ENCODE data around the gene MAMSTR. TPM values are rescaled to one million over a fixed set of nuclear protein-coding genes. Genes with fewer than 3 reads are reported as not detected.
"Not testable (repeated sequence)": the region's sequence is repeated elsewhere in the genome, so short reads cannot be mapped to it uniquely, and the experiment has no call there.

Gene MAMSTR
- total RNA-seq, 1 donor from 2014 or later, result 3.4 TPM

GRCh38 chr19:48705431-48705830, 14.1 kb downstream of the MAMSTR start:
- H3K27ac ChIP-seq, result no peak overlapping the region
- intact Hi-C loops (cut with DNase I), result loop anchor here (5.0 kb wide), 1 partner anchor 58 kb away; the partner anchor contains the start of gene CA11
- no peaks in the 10 kb centered on the region for H3K27me3 ChIP-seq
- no peaks in the 10 kb centered on the region for H3K9me3 ChIP-seq
- no peaks in the 10 kb centered on the region for H3K4me1 ChIP-seq
- no peak for DNase-seq (ENCODE audit: extremely low spot score in 2 of 2)
- TF ChIP-seq POLR2AphosphoS5 (IDR thresholded peaks at IDR 0.05; ENCODE audit: insufficient read depth in 1 of 2, low read depth in 1 of 2) (no peak), POLR2A (IDR thresholded peaks at IDR 0.05) (no peak)
- peaks cover 0 to 12% of the 10 kb centered on the region in 2 donors for H3K36me3 ChIP-seq
- H3K4me3 ChIP-seq, result no peak overlapping the region

DNA sequence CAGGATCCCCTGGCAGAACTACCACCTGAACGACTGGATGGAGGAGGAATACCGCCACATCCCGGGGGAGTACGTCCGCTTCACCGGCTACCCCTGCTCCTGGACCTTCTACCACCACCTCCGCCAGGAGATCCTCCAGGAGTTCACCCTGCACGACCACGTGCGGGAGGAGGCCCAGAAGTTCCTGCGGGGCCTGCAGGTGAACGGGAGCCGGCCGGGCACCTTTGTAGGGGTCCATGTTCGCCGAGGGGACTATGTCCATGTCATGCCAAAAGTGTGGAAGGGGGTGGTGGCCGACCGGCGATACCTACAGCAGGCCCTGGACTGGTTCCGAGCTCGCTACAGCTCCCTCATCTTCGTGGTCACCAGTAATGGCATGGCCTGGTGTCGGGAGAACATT, 16.2 kb downstream of the MAMSTR start:
- H3K9me3 ChIP-seq, result no peaks in the 10 kb centered on the region
- TF ChIP-seq POLR2A (IDR thresholded peaks at IDR 0.05) (no peak), POLR2AphosphoS5 (IDR thresholded peaks at IDR 0.05; ENCODE audit: insufficient read depth in 1 of 2, low read depth in 1 of 2) (no peak)
- TF ChIP-seq, protein P1, sequence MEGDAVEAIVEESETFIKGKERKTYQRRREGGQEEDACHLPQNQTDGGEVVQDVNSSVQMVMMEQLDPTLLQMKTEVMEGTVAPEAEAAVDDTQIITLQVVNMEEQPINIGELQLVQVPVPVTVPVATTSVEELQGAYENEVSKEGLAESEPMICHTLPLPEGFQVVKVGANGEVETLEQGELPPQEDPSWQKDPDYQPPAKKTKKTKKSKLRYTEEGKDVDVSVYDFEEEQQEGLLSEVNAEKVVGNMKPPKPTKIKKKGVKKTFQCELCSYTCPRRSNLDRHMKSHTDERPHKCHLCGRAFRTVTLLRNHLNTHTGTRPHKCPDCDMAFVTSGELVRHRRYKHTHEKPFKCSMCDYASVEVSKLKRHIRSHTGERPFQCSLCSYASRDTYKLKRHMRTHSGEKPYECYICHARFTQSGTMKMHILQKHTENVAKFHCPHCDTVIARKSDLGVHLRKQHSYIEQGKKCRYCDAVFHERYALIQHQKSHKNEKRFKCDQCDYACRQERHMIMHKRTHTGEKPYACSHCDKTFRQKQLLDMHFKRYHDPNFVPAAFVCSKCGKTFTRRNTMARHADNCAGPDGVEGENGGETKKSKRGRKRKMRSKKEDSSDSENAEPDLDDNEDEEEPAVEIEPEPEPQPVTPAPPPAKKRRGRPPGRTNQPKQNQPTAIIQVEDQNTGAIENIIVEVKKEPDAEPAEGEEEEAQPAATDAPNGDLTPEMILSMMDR (IDR thresholded peaks at IDR 0.05), result no peak
- no peaks in the 10 kb centered on the region for H3K4me1 ChIP-seq
- peaks cover 0 to 12% of the 10 kb centered on the region in 2 donors for H3K36me3 ChIP-seq
- DNase-seq (ENCODE audit: extremely low spot score in 2 of 2), result no peak
- H3K27me3 ChIP-seq, result no peaks in the 10 kb centered on the region
- no peak overlapping the region for H3K27ac ChIP-seq
- intact Hi-C loops (cut with DNase I), result no loop called here
- no peak overlapping the region for H3K4me3 ChIP-seq

GRCh38 chr19:48702701-48703100, 16.8 kb downstream of the MAMSTR start:
- no peaks in the 10 kb centered on the region for H3K27me3 ChIP-seq
- H3K27ac ChIP-seq, result no peak overlapping the region
- peaks cover 0 to 12% of the 10 kb centered on the region in 2 donors for H3K36me3 ChIP-seq

DNA sequence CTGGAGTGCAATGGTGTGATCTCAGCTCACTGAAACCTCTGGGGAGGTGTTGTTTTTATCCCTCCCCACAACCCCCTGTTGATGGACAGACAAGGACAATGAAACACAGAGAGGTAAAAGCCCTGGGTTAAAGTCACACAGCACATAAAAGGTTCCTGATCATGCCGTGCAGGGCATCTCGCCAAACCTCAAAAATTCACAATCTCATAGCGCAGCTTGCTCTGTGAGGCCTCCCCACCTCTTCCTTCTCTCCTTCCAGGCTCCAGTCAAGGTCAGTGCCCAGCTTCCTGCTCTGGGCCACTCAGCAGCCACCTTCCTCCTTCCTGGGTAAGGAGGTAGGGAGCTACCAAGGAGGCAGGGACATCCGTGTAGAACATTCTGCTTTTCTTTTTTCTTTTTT, 21.5 kb downstream of the MAMSTR start:
- Histone ChIP-seq H3K4me1 (peaks cover 13% of the 10 kb centered on the region), H3K36me3 (peaks cover 0 to 8% of the 10 kb centered on the region in 2 donors), H3K27me3 (no peaks in the 10 kb centered on the region), H3K4me3 (no peak overlapping the region), H3K9me3 (no peaks in the 10 kb centered on the region), H3K27ac (peak overlapping the region; percentile 42)
- no peak for DNase-seq (ENCODE audit: extremely low spot score in 2 of 2)
- intact Hi-C loops (cut with DNase I), result no loop called here
- TF ChIP-seq POLR2AphosphoS5 (IDR thresholded peaks at IDR 0.05; ENCODE audit: insufficient read depth in 1 of 2, low read depth in 1 of 2), result no peak
- TF ChIP-seq, protein P1 (IDR thresholded peaks at IDR 0.05), result no peak
- no peak for TF ChIP-seq POLR2A (IDR thresholded peaks at IDR 0.05)

More at GRCh38 chr19:48702701-48703100, 16.8 kb downstream of the MAMSTR start:
- intact Hi-C loops (cut with DNase I), result no loop called here
- Histone ChIP-seq H3K4me3 (no peak overlapping the region), H3K9me3 (no peaks in the 10 kb centered on the region), H3K4me1 (no peaks in the 10 kb centered on the region)
- no peak for DNase-seq (ENCODE audit: extremely low spot score in 2 of 2)
- TF ChIP-seq POLR2AphosphoS5 (IDR thresholded peaks at IDR 0.05; ENCODE audit: insufficient read depth in 1 of 2, low read depth in 1 of 2) (no peak), POLR2A (IDR thresholded peaks at IDR 0.05) (no peak)
- TF ChIP-seq, protein P1 (IDR thresholded peaks at IDR 0.05), result no peak

DNA sequence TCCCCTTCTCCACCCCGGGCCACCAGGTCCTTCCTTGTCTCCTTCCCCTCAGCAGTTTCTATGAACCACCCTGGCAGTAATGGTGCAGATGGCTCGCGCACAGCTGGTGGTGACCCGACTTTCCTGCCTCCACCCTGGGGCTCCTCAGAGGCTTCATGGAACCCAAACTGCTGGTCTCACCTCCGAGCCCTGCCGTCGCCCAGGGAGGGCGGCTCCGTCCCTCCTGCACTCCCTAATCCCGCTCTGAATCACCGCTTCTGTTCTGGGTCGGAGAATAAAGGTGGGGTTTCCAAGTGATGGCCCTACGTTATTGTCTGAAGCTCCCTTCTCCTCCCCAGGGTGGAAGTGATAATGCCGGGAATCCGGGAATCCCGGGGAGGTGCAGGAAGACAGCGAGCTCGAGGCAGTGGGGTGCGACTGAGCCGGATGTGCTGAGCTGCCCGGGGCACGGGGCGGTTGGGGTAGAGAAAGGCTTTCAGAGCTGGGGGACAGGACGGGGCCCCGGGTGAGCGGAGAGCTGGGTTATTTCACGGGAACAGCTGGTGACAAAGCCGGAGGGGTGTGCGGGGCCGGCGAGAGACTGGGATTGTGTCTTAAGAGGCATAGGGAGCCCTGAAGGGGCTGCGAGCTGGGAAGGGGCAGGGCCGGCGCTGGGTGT, 23.0 kb downstream of the MAMSTR start:
- Histone ChIP-seq H3K4me3 (peak overlapping the region in 1 of 2 donors; percentile 37), H3K4me1 (peaks cover 13% of the 10 kb centered on the region), H3K36me3 (peaks cover 0 to 7% of the 10 kb centered on the region in 2 donors), H3K27ac (peak overlapping the region; percentile 64), H3K9me3 (no peaks in the 10 kb centered on the region), H3K27me3 (no peaks in the 10 kb centered on the region)
- no peak for DNase-seq (ENCODE audit: extremely low spot score in 2 of 2)
- intact Hi-C loops (cut with DNase I), result no loop called here
- TF ChIP-seq POLR2A (IDR thresholded peaks at IDR 0.05) (no peak), POLR2AphosphoS5 (IDR thresholded peaks at IDR 0.05; ENCODE audit: insufficient read depth in 1 of 2, low read depth in 1 of 2) (peak in 1 of 2 donors; percentile 20)

GRCh38 chr19:48695743-48696352, 23.7 kb downstream of the MAMSTR start, which contains the start of gene FUT2:
TSS of gene FUT2 (plus strand) at chr19:48695971. CDS start at chr19:48702957, 6,986 bp downstream.
- intact Hi-C loops (cut with DNase I), result no loop called here
- H3K4me3 ChIP-seq, result peak within 1 kb of the TSS in 1 of 2 donors; percentile 37
- no peaks in the 10 kb centered on the region for H3K27me3 ChIP-seq
- no peak for DNase-seq (ENCODE audit: extremely low spot score in 2 of 2)
- peaks cover 0 to under 1% of the 10 kb centered on the region in 2 donors for H3K36me3 ChIP-seq
- peak within 1 kb of the TSS; percentile 64 for H3K27ac ChIP-seq
- no peaks in the 10 kb centered on the region for H3K9me3 ChIP-seq
- TF ChIP-seq POLR2A (IDR thresholded peaks at IDR 0.05) (no peak), POLR2AphosphoS5 (IDR thresholded peaks at IDR 0.05; ENCODE audit: insufficient read depth in 1 of 2, low read depth in 1 of 2) (peak in 1 of 2 donors; percentile 37)
- H3K4me1 ChIP-seq, result peaks cover 13% of the 10 kb centered on the region

GRCh38 chr19:48693629-48694028, 25.9 kb downstream of the MAMSTR start:
- H3K27ac ChIP-seq; H3K27me3 ChIP-seq; H3K4me3 ChIP-seq; DNase-seq (ENCODE audit: extremely low spot score in 2 of 2); intact Hi-C loops (cut with DNase I); H3K9me3 ChIP-seq; H3K36me3 ChIP-seq: not testable (repeated sequence)
- peaks cover 13% of the 10 kb centered on the region for H3K4me1 ChIP-seq
